MCF 10A (cell line): ENCODE results near the gene KCNG4. TPM values are rescaled to one million over a fixed set of nuclear protein-coding genes. Genes with fewer than 3 reads are reported as not detected.

Experiments used
- BruUV-seq: library from RNA; stranded (reverse); fragments of 400-500 nt; replicated peaks from 2 replicates; lab custom pipeline; 2021; lab: Mats Ljungman, UMichigan
- CTCF ChIA-PET: fragments of 300-600 bp; sonication (Branson Sonifier 250); formaldehyde crosslinking; extraction: SDS; loops from one replicate; lab custom pipeline; 2021; ENCODE audit warnings: antibody characterized with exemption, inconsistent platforms; lab: Yijun Ruan, JAX
- POLR2A ChIA-PET: fragments of 300-600, 350-650 bp; sonication (Branson Sonifier 250); formaldehyde crosslinking; extraction: SDS; loops from one replicate; lab custom pipeline; 2020; ENCODE audit warnings: antibody characterized with exemption, inconsistent platforms; lab: Yijun Ruan, JAX
- DNase-seq: peaks from one replicate; pipeline ENCODE4 v3.0.0-alpha.2; 2018; ENCODE audit not compliant: unreplicated experiment
- H3K27ac Mint-ChIP-seq: one replicate; pipeline ENCODE4 v1.8.0; 2022; ENCODE audit warnings: mild to moderate bottlenecking, low read depth, mixed read lengths; ENCODE audit not compliant: unreplicated experiment
- H3K27me3 Mint-ChIP-seq: one replicate; pipeline ENCODE4 v1.8.0; 2022; ENCODE audit warnings: mixed read lengths; ENCODE audit not compliant: insufficient read depth, unreplicated experiment
- H3K36me3 Mint-ChIP-seq: one replicate; pipeline ENCODE4 v1.8.0; 2022; ENCODE audit warnings: mild to moderate bottlenecking, moderate library complexity, mixed read lengths; ENCODE audit not compliant: insufficient read depth, unreplicated experiment
- H3K4me1 Mint-ChIP-seq: one replicate; pipeline ENCODE4 v1.8.0; 2022; ENCODE audit warnings: mixed read lengths; ENCODE audit not compliant: insufficient read depth, unreplicated experiment
- H3K4me3 Mint-ChIP-seq: one replicate; pipeline ENCODE4 v1.8.0; 2022; ENCODE audit warnings: mild to moderate bottlenecking, moderate library complexity, mixed read lengths; ENCODE audit not compliant: unreplicated experiment
- H3K9me3 Mint-ChIP-seq: one replicate; pipeline ENCODE4 v1.8.0; 2022; ENCODE audit warnings: mixed read lengths; ENCODE audit not compliant: unreplicated experiment
- intact Hi-C: fragments of 100-400 bp; cut with micrococcal nuclease; formaldehyde crosslinking; loops from 2 replicates; pipeline ENCODE4 v1.14.1; 2022
- total RNA-seq: library from RNA; stranded (reverse); gene quantifications from 2 replicates; pipeline ENCODE4 v1.2.3, GENCODE V29; 2022
- TF ChIP-seq, protein P1 (sequence below): fragments of 200-600 bp; IDR thresholded peaks from one replicate; pipeline ENCODE4 v1.8.0; 2022; ENCODE audit warnings: antibody characterized with exemption, mild to moderate bottlenecking; ENCODE audit not compliant: unreplicated experiment

Gene KCNG4
- total RNA-seq, 1 experiment from 2014 or later, result not detected

GRCh38 chr16:84243732-84244131 lies 3.9 kb upstream of the KCNG4 start:
- Mint-ChIP-seq H3K27me3 (peaks cover 47% of the 10 kb centered on the region), H3K4me3 (no peak overlapping the region), H3K9me3 (no peaks in the 10 kb centered on the region), H3K27ac (no peak overlapping the region), H3K36me3 (no peaks in the 10 kb centered on the region), H3K4me1 (no peaks in the 10 kb centered on the region)
- CTCF ChIA-PET, result no interaction called here
- POLR2A ChIA-PET, result no interaction called here
- no TSS peak for BruUV-seq
- intact Hi-C loops, result no loop called here
- TF ChIP-seq, protein P1, sequence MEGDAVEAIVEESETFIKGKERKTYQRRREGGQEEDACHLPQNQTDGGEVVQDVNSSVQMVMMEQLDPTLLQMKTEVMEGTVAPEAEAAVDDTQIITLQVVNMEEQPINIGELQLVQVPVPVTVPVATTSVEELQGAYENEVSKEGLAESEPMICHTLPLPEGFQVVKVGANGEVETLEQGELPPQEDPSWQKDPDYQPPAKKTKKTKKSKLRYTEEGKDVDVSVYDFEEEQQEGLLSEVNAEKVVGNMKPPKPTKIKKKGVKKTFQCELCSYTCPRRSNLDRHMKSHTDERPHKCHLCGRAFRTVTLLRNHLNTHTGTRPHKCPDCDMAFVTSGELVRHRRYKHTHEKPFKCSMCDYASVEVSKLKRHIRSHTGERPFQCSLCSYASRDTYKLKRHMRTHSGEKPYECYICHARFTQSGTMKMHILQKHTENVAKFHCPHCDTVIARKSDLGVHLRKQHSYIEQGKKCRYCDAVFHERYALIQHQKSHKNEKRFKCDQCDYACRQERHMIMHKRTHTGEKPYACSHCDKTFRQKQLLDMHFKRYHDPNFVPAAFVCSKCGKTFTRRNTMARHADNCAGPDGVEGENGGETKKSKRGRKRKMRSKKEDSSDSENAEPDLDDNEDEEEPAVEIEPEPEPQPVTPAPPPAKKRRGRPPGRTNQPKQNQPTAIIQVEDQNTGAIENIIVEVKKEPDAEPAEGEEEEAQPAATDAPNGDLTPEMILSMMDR, result no peak
- DNase-seq, result no peak

GRCh38 chr16:84242839-84243238 lies 3.0 kb upstream of the KCNG4 start:
- H3K27ac Mint-ChIP-seq, result no peak overlapping the region
- H3K27me3 Mint-ChIP-seq, result peaks cover 49% of the 10 kb centered on the region
- H3K4me3 Mint-ChIP-seq, result no peak overlapping the region
- TF ChIP-seq, protein P1, result no peak
- intact Hi-C loops, result no loop called here
- no peaks in the 10 kb centered on the region for H3K36me3 Mint-ChIP-seq
- no peaks in the 10 kb centered on the region for H3K9me3 Mint-ChIP-seq
- DNase-seq, result no peak
- no TSS peak for BruUV-seq
- ChIA-PET CTCF (interaction anchor here (0.8 kb wide), 1 partner anchor 13 kb away, joined by 3 read pairs; no protein-coding TSS in a partner anchor), POLR2A (interaction anchor here (0.7 kb wide), 1 partner anchor 124 kb away, joined by 3 read pairs; no protein-coding TSS in a partner anchor)
- H3K4me1 Mint-ChIP-seq, result no peaks in the 10 kb centered on the region

DNA sequence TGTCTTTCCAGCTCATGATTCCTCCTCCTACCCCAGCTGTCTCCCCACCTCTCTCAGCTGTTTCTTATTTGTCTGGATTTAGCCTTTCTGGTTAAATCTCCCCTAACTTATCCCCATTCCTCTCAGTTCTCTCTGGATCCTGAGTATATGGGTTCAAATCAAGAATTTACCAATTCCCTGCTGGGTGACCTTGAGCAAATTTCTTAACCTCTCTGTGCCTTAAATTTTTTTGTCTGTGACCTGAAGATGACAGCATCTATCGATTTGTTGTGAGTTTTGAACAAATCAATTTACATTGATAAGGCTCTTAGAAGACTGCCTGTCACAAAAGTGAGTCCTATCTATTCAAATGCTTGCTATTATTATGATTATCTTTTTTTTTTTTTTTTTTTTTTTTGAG lies 2.0 kb upstream of the KCNG4 start:
- Mint-ChIP-seq H3K36me3 (no peaks in the 10 kb centered on the region), H3K4me3 (no peak overlapping the region), H3K9me3 (no peaks in the 10 kb centered on the region), H3K27ac (no peak overlapping the region), H3K27me3 (peaks cover 49% of the 10 kb centered on the region), H3K4me1 (no peaks in the 10 kb centered on the region)
- no peak for DNase-seq
- BruUV-seq, result no TSS peak
- ChIA-PET CTCF (interaction anchor here (0.6 to 0.7 kb wide), 4 partner anchors 17 to 249 kb away, joined by 3 read pairs; no protein-coding TSS in a partner anchor), POLR2A (no interaction called here)
- TF ChIP-seq, protein P1, result no peak
- intact Hi-C loops, result no loop called here

DNA sequence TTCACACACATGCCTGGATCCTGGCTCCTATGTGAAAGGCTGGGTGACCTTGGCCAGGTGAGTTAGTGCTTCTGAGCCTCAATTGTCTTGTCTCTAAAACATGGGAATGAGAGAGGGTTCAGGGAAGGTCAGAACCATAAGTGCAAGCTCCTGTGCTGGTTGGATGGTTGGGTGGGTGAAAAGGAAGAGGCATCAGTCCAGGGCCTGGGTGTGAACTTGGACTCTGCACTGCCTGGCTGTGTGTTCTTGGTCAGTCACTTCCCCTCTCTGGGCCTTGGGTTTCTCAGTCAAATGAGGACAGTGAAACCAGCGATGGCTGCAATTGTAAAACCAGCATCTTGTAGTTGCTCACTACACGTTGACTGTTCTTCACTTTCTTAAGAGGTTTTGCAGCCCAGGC lies 643 bp upstream of the KCNG4 start:
- Mint-ChIP-seq H3K4me3 (no peak overlapping the region), H3K27ac (no peak overlapping the region), H3K4me1 (no peaks in the 10 kb centered on the region), H3K9me3 (no peaks in the 10 kb centered on the region), H3K27me3 (peaks cover 56% of the 10 kb centered on the region), H3K36me3 (no peaks in the 10 kb centered on the region)
- POLR2A ChIA-PET, result no interaction called here
- no TSS peak for BruUV-seq
- CTCF ChIA-PET, result interaction anchor here (0.8 kb wide), 1 partner anchor 36 kb away, joined by 3 read pairs; no protein-coding TSS in a partner anchor
- intact Hi-C loops, result no loop called here
- DNase-seq, result no peak
- TF ChIP-seq, protein P1, result no peak
